ENCODE results near the gene EDA2R.

GRCh38 chrX:66553973-66554372, 84.9 kb downstream of the EDA2R start:
- TF ChIP-seq ZNF274 (IDR thresholded peaks at IDR 0.05; ENCODE audit: borderline replicate concordance, extremely low read depth, low read length) (no peak), ATF3 (IDR thresholded peaks at IDR 0.05; ENCODE audit: insufficient read depth, low read depth, low read length) (no peak)

Measured in H1 (cell line).